GM23338 (cell line): Measurements from ENCODE around the gene VPS50. TPM values are rescaled to one million over a fixed set of nuclear protein-coding genes. Genes with fewer than 3 reads are reported as not detected.

Experiments used
- ETS1 ChIP-seq: IDR thresholded peaks from 2 replicates; pipeline ENCODE4 v1.6.1; 2016; ENCODE audit warnings: antibody characterized with exemption
- EZH2 ChIP-seq: fragments of 200-600 bp; sonication (generic); IDR thresholded peaks from one replicate; pipeline ENCODE4 v1.8.0; 2017; ENCODE audit warnings: antibody characterized with exemption, mild to moderate bottlenecking, low read depth; ENCODE audit not compliant: unreplicated experiment
- REST ChIP-seq: IDR thresholded peaks from one replicate; pipeline ENCODE4 v1.6.1; 2018; ENCODE audit warnings: antibody characterized with exemption; ENCODE audit not compliant: unreplicated experiment
- ZNF114 ChIP-seq: fragments of 250-450 bp; sonication (Bioruptor Pico); IDR thresholded peaks from 2 replicates; pipeline ENCODE4 v1.5.0; 2020; ENCODE audit warnings: mild to moderate bottlenecking, moderate library complexity
- ZNF331 ChIP-seq: fragments of 250-450 bp; sonication (Bioruptor Pico); IDR thresholded peaks from 2 replicates; pipeline ENCODE4 v1.5.0; 2020; ENCODE audit warnings: low read depth, mild to moderate bottlenecking, moderate library complexity
- ZNF462 ChIP-seq: fragments of 250-450 bp; sonication (Bioruptor Pico); IDR thresholded peaks from 2 replicates; pipeline ENCODE4 v1.5.0; 2020; ENCODE audit warnings: mild to moderate bottlenecking, moderate library complexity
- polyA plus RNA-seq: library from polyadenylated mRNA; unstranded; fragments of >200 nt; fragmentation: Nextera tagmentation; extraction: Ambion mirVana; gene quantifications from 2 replicates; pipeline ENCODE4 v1.2.1, GENCODE V29; 2016
- total RNA-seq: library from RNA; depleted of rRNA; stranded (reverse); fragments of >200 nt; shearing (Covaris generic); gene quantifications from 2 replicates; pipeline ENCODE4 v1.2.3, GENCODE V29; 2014

The VPS50 gene
- total and polyA plus RNA-seq, 2 experiments from 2014 or later, result 4.3 to 12.3 TPM

GRCh38 chr7:93258661-93259060 lies 26.5 kb downstream of the VPS50 start (continued):
- TF ChIP-seq ZNF462 (CRISPR knock-in tag) (no peak), ETS1 (no peak), ZNF331 (no peak), EZH2 (no peak), REST (no peak), ZNF114 (no peak)
